BE2C (cell line): ENCODE measurements around the gene OR10Z1.

Experiments used
- DNase-seq: peaks from one replicate; pipeline ENCODE4 v3.0.0-alpha.2; 2020
- H3K27me3 ChIP-seq: fragments of 250-450 bp; sonication (Bioruptor Pico); 2 replicates; pipeline ENCODE4 v1.5.1; 2020; ENCODE audit warnings: mild to moderate bottlenecking
- H3K36me3 ChIP-seq: fragments of 250-450 bp; sonication (Bioruptor Pico); 2 replicates; pipeline ENCODE4 v1.5.1; 2020; ENCODE audit warnings: mild to moderate bottlenecking
- H3K4me1 ChIP-seq: fragments of 250-450 bp; sonication (Bioruptor Pico); 2 replicates; pipeline ENCODE4 v1.5.1; 2020
- H3K4me3 ChIP-seq: 2 replicates; pipeline ENCODE4 v1.5.1; 2011; ENCODE audit warnings: low read depth, low read length
- H3K9me3 ChIP-seq: fragments of 250-450 bp; sonication (Bioruptor Pico); 2 replicates; pipeline ENCODE4 v1.5.1; 2020
- CTCF ChIP-seq: IDR thresholded peaks from 2 replicates; pipeline ENCODE4 v1.5.1; 2012; ENCODE audit warnings: mild to moderate bottlenecking, low read depth, low read length

Gene OR10Z1

DNA sequence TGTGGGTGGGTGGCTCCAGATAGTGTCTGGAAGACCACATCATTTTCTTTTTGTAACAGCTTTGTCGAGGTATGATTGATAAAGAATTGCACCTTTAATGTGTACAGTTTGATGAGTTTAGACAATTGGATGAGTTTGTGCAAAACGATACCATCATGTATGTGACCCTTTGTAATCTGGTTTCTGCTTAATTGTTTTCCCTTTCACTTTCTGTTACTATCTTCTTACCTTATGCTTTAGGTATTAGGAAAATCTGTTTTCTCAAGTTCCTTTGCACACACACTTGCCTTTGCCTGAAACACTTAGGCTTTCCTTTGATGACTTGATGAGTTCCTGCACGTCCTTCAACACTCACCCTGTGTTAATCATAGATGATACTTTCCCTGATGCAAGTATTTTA, 6.8 kb downstream of the OR10Z1 start:
- TF ChIP-seq CTCF, result no peak
- no peaks in the 10 kb centered on the region for H3K4me1 ChIP-seq
- H3K4me3 ChIP-seq, result no peak overlapping the region
- DNase-seq, result no peak
- no peaks in the 10 kb centered on the region for H3K36me3 ChIP-seq
- no peaks in the 10 kb centered on the region for H3K27me3 ChIP-seq
- H3K9me3 ChIP-seq, result no peaks in the 10 kb centered on the region

GRCh38 chr1:158613764-158614163, 8.7 kb downstream of the OR10Z1 start:
- Histone ChIP-seq H3K27me3 (no peaks in the 10 kb centered on the region), H3K9me3 (no peaks in the 10 kb centered on the region), H3K4me1 (no peaks in the 10 kb centered on the region), H3K36me3 (no peaks in the 10 kb centered on the region), H3K4me3 (no peak overlapping the region)
- TF ChIP-seq CTCF, result no peak
- no peak for DNase-seq

DNA sequence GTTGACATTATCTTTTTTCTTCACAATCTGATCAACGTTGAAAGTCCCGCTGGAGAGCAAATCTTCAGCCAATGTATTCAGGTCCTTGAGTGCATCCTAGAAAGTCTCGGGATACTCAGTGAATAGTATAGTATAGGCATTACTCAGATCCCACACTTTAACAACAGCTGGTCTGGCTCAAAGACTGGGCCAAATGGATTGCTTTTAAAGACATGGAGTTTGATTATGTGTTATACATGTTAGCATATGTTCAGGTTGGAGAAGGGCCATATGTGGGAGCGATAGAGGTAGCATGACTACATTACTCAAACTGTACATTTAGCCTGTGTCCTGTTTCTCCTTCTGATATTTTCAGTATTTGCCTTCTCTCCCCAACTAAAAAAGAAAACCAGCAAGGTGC, 33.1 kb downstream of the OR10Z1 start:
- no peak for TF ChIP-seq CTCF
- Histone ChIP-seq H3K36me3 (no peaks in the 10 kb centered on the region), H3K27me3 (no peaks in the 10 kb centered on the region), H3K4me3 (no peak overlapping the region), H3K9me3 (no peaks in the 10 kb centered on the region), H3K4me1 (no peaks in the 10 kb centered on the region)
- no peak for DNase-seq

GRCh38 chr1:158638904-158639303, 33.8 kb downstream of the OR10Z1 start:
- no peaks in the 10 kb centered on the region for H3K9me3 ChIP-seq
- no peaks in the 10 kb centered on the region for H3K4me1 ChIP-seq
- TF ChIP-seq CTCF, result no peak
- no peak for DNase-seq
- no peaks in the 10 kb centered on the region for H3K36me3 ChIP-seq
- no peak overlapping the region for H3K4me3 ChIP-seq
- no peaks in the 10 kb centered on the region for H3K27me3 ChIP-seq

DNA sequence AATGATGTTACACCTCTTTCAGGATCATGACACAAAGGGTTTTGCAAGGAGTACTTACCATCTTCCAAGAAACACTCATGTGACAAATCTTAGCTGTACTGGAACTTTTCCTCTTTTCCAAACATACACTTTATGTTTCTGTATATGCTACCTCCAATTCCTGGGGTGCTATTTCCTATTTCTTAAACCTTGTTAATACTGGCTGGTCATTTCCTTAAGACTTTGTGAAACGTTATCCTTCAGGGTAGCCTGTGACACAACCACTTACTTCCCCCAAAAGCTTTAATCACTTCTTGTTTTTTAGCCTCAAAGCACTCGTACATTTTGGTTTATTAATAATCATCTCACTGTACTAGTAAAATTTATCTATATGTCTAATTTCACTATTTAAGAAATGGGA, 39.4 kb downstream of the OR10Z1 start:
- Histone ChIP-seq H3K36me3 (no peaks in the 10 kb centered on the region), H3K9me3 (no peaks in the 10 kb centered on the region), H3K4me3 (no peak overlapping the region), H3K4me1 (no peaks in the 10 kb centered on the region), H3K27me3 (no peaks in the 10 kb centered on the region)
- no peak for TF ChIP-seq CTCF
- DNase-seq, result no peak

DNA sequence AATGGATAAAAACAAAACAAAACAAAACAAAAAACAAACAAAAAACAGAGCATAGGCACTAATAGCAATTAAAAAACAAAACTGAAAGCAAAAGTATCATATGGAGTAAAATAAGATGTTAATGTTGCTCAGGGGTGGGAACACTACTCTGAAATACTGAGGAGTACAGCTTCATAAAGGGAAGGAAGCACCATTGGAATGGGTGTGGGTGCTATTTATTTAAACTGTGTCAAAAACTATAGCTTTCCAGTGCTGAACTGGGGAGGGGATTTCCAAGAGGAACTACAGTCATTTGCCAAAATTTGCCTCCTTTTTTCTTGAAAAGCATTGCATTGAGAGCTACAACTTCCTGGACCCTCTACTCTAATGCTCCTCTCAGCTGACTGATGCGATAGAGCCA, 41.4 kb downstream of the OR10Z1 start:
- H3K4me3 ChIP-seq, result no peak overlapping the region
- no peak for DNase-seq
- no peaks in the 10 kb centered on the region for H3K36me3 ChIP-seq

More for the DNA sequence above, 41.4 kb downstream of the OR10Z1 start:
- Histone ChIP-seq H3K4me1 (no peaks in the 10 kb centered on the region), H3K9me3 (no peaks in the 10 kb centered on the region), H3K27me3 (no peaks in the 10 kb centered on the region)
- TF ChIP-seq CTCF, result no peak
